ENCODE results near the gene SLC44A1.
A peak's percentile ranks its signal among the peaks of the same experiment; 100 is the strongest.

SLC44A1 gene

DNA sequence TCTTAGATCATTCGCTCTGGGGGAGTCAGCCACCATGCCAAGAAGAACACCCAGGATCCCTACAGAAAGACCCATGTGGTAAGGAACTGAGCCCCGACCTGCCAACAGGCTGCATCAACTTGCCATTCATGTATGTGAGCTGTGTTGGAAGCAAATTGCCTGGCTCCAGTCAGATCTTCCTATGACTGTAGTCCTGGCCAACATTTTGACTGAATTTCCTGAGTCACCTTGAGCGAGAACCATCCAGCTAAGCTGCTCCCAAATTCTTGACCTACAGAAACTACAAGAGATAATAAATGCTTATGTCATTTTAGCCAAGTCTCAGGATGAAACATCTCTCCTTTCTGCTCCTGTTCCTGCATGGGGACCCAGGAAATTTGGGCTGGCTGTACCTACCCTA lies 40.0 kb upstream of the SLC44A1 start:
- no peak overlapping the region for H3K23ac ChIP-seq (ENCODE audit: low read length)
- H3K4me3 ChIP-seq (ENCODE audit: low read depth, low read length): no peak overlapping the region
- H4K8ac ChIP-seq (ENCODE audit: low read depth, low read length): no peak overlapping the region
- no peak overlapping the region for H4K91ac ChIP-seq (ENCODE audit: low read depth, low read length)
- H3K18ac ChIP-seq (ENCODE audit: low read length): no peak overlapping the region
- H3K9ac ChIP-seq (ENCODE audit: low read length): no peak overlapping the region
- H3K27ac ChIP-seq (ENCODE audit: low read depth, low read length): no peak overlapping the region
- no peak overlapping the region for H2BK120ac ChIP-seq (ENCODE audit: insufficient read depth, low read length, poor library complexity)
- H3K27me3 ChIP-seq (ENCODE audit: insufficient read depth, low read length): no peaks in the 10 kb centered on the region
- H3K79me1 ChIP-seq (ENCODE audit: low read length): no peaks in the 10 kb centered on the region
- H2AK5ac ChIP-seq (ENCODE audit: low read length): no peak overlapping the region
- H2AFZ ChIP-seq (ENCODE audit: insufficient read depth, low read length, poor library complexity): no peak overlapping the region
- no peak overlapping the region for H2BK12ac ChIP-seq (ENCODE audit: low read length)
- H3K9me3 ChIP-seq (ENCODE audit: insufficient read depth, low read depth, low read length): no peaks in the 10 kb centered on the region
- H3K4ac ChIP-seq (ENCODE audit: low read depth, low read length): no peak overlapping the region
- H3K14ac ChIP-seq (ENCODE audit: low read length): no peak overlapping the region
- no peak overlapping the region for H3K4me2 ChIP-seq (ENCODE audit: low read length)
- H4K12ac ChIP-seq (ENCODE audit: low read depth, low read length): no peak overlapping the region
- H2BK5ac ChIP-seq (ENCODE audit: low read depth, low read length, poor library complexity): no peak overlapping the region
- no CpG with 5 or more reads among the region's 3 CpGs for WGBS (ENCODE audit: extremely low coverage, insufficient coverage, insufficient read length)
- no peaks in the 10 kb centered on the region for H3K4me1 ChIP-seq (ENCODE audit: control insufficient read depth in 1 of 2, insufficient read depth in 2 of 2, low read length in 2 of 2)
- no peaks in the 10 kb centered on the region for H3K36me3 ChIP-seq (ENCODE audit: control insufficient read depth in 1 of 2, insufficient read depth in 2 of 2, low read length in 2 of 2)
- DNase-seq: no peak
- H3K79me2 ChIP-seq (ENCODE audit: control insufficient read depth, insufficient read depth, low read length, poor library complexity): no peaks in the 10 kb centered on the region

DNA sequence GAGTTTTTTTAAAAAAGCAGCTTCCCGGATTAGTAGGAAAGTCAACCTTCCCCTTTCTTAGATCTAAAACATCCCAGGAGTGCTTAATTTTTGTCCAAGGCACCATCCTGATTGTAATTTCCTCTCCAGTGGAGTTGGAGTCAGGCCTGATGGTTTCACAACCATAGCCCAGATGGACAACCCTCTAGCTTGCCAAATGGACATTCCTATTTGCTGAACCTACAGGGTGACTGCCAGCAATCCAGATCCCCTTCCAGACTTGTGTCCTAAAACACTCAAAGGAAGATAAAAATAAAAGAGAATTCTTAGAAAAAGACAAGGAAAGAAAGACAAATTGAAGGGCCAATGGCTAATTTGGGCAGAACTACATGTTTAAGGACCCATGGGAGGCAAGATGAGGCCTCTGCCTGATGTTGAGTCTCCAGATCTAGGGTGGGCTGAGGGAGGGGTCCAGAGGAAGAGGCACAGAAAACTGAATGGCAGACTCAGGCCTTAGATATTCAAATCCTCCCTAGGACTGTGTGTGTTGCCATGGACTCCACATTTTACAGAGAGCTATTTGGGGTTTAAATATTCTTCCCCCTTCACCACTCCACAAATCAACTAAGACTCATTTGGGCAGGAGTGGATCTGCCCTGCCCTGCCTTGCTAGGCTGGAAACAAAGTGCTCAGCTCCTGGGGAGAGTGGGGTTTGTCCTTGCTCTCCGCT lies 38.5 kb upstream of the SLC44A1 start:
- H2AFZ ChIP-seq (ENCODE audit: insufficient read depth, low read length, poor library complexity): no peak overlapping the region
- H3K79me1 ChIP-seq (ENCODE audit: low read length): no peaks in the 10 kb centered on the region
- no peaks in the 10 kb centered on the region for H3K4me1 ChIP-seq (ENCODE audit: control insufficient read depth in 1 of 2, insufficient read depth in 2 of 2, low read length in 2 of 2)
- H4K91ac ChIP-seq (ENCODE audit: low read depth, low read length): no peak overlapping the region
- H4K12ac ChIP-seq (ENCODE audit: low read depth, low read length): no peak overlapping the region
- no peaks in the 10 kb centered on the region for H3K27me3 ChIP-seq (ENCODE audit: insufficient read depth, low read length)
- DNase-seq: peak in 1 of 2 donors; percentile 43
- H3K4me3 ChIP-seq (ENCODE audit: low read depth, low read length): no peak overlapping the region
- H2AK5ac ChIP-seq (ENCODE audit: low read length): no peak overlapping the region
- H3K9me3 ChIP-seq (ENCODE audit: insufficient read depth, low read depth, low read length): no peaks in the 10 kb centered on the region
- no CpG with 5 or more reads among the region's 2 CpGs for WGBS (ENCODE audit: extremely low coverage, insufficient coverage, insufficient read length)
- no peaks in the 10 kb centered on the region for H3K36me3 ChIP-seq (ENCODE audit: control insufficient read depth in 1 of 2, insufficient read depth in 2 of 2, low read length in 2 of 2)
- no peak overlapping the region for H2BK120ac ChIP-seq (ENCODE audit: insufficient read depth, low read length, poor library complexity)
- no peak overlapping the region for H3K27ac ChIP-seq (ENCODE audit: low read depth, low read length)
- no peak overlapping the region for H3K14ac ChIP-seq (ENCODE audit: low read length)
- H3K4ac ChIP-seq (ENCODE audit: low read depth, low read length): no peak overlapping the region
- H4K8ac ChIP-seq (ENCODE audit: low read depth, low read length): no peak overlapping the region
- no peak overlapping the region for H3K9ac ChIP-seq (ENCODE audit: low read length)
- no peak overlapping the region for H3K18ac ChIP-seq (ENCODE audit: low read length)
- H3K79me2 ChIP-seq (ENCODE audit: control insufficient read depth, insufficient read depth, low read length, poor library complexity): no peaks in the 10 kb centered on the region
- no peak overlapping the region for H3K23ac ChIP-seq (ENCODE audit: low read length)
- no peak overlapping the region for H2BK12ac ChIP-seq (ENCODE audit: low read length)
- H2BK5ac ChIP-seq (ENCODE audit: low read depth, low read length, poor library complexity): no peak overlapping the region
- no peak overlapping the region for H3K4me2 ChIP-seq (ENCODE audit: low read length)

DNA sequence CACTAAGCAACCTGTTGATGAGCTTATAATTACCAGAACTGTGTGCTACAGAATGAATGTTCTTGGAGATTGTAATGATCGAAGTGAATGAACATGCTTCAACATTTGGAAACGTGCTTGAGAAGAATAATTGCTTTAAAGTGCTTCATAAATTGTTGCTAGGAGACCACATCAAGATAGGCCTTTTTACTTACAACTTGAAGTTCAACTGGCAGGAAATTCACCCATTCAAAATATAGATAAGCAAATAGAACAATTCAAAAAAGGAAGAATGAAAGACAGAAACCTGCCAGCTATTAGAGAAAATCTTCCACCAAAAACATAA lies 38.0 kb upstream of the SLC44A1 start:
- WGBS (ENCODE audit: extremely low coverage, insufficient coverage, insufficient read length): no CpG with 5 or more reads among the region's 2 CpGs
- Histone ChIP-seq H4K12ac (ENCODE audit: low read depth, low read length) (no peak overlapping the region), H2BK12ac (ENCODE audit: low read length) (no peak overlapping the region), H3K79me2 (ENCODE audit: control insufficient read depth, insufficient read depth, low read length, poor library complexity) (no peaks in the 10 kb centered on the region), H2BK5ac (ENCODE audit: low read depth, low read length, poor library complexity) (no peak overlapping the region), H2BK120ac (ENCODE audit: insufficient read depth, low read length, poor library complexity) (no peak overlapping the region), H3K4me1 (ENCODE audit: control insufficient read depth in 1 of 2, insufficient read depth in 2 of 2, low read length in 2 of 2) (no peaks in the 10 kb centered on the region), H3K4ac (ENCODE audit: low read depth, low read length) (no peak overlapping the region), H3K18ac (ENCODE audit: low read length) (no peak overlapping the region), H3K4me3 (ENCODE audit: low read depth, low read length) (no peak overlapping the region), H3K9me3 (ENCODE audit: insufficient read depth, low read depth, low read length) (no peaks in the 10 kb centered on the region), H3K23ac (ENCODE audit: low read length) (no peak overlapping the region), H4K91ac (ENCODE audit: low read depth, low read length) (no peak overlapping the region), H3K36me3 (ENCODE audit: control insufficient read depth in 1 of 2, insufficient read depth in 2 of 2, low read length in 2 of 2) (no peaks in the 10 kb centered on the region), H3K27ac (ENCODE audit: low read depth, low read length) (no peak overlapping the region), H3K79me1 (ENCODE audit: low read length) (no peaks in the 10 kb centered on the region), H2AK5ac (ENCODE audit: low read length) (no peak overlapping the region), H3K9ac (ENCODE audit: low read length) (no peak overlapping the region), H3K4me2 (ENCODE audit: low read length) (no peak overlapping the region), H4K8ac (ENCODE audit: low read depth, low read length) (no peak overlapping the region), H3K27me3 (ENCODE audit: insufficient read depth, low read length) (no peaks in the 10 kb centered on the region), H3K14ac (ENCODE audit: low read length) (no peak overlapping the region), H2AFZ (ENCODE audit: insufficient read depth, low read length, poor library complexity) (no peak overlapping the region)
- no peak for DNase-seq

- no peak for DNase-seq
- no CpG with 5 or more reads among the region's 6 CpGs for WGBS (ENCODE audit: extremely low coverage, insufficient coverage, insufficient read length)
- no peak overlapping the region for H2AFZ ChIP-seq (ENCODE audit: insufficient read depth, low read length, poor library complexity)
- no peaks in the 10 kb centered on the region for H3K27me3 ChIP-seq (ENCODE audit: insufficient read depth, low read length)
- no peak overlapping the region for H3K23ac ChIP-seq (ENCODE audit: low read length)
- no peaks in the 10 kb centered on the region for H3K79me1 ChIP-seq (ENCODE audit: low read length)
- H3K9me3 ChIP-seq (ENCODE audit: insufficient read depth, low read depth, low read length): no peaks in the 10 kb centered on the region
- no peaks in the 10 kb centered on the region for H3K79me2 ChIP-seq (ENCODE audit: control insufficient read depth, insufficient read depth, low read length, poor library complexity)
- H2BK12ac ChIP-seq (ENCODE audit: low read length): no peak overlapping the region
- no peak overlapping the region for H3K14ac ChIP-seq (ENCODE audit: low read length)
- H3K4ac ChIP-seq (ENCODE audit: low read depth, low read length): no peak overlapping the region
- no peak overlapping the region for H4K12ac ChIP-seq (ENCODE audit: low read depth, low read length)
- H2BK5ac ChIP-seq (ENCODE audit: low read depth, low read length, poor library complexity): no peak overlapping the region
- H3K4me3 ChIP-seq (ENCODE audit: low read depth, low read length): no peak overlapping the region
- H3K18ac ChIP-seq (ENCODE audit: low read length): no peak overlapping the region
- no peak overlapping the region for H3K9ac ChIP-seq (ENCODE audit: low read length)
- H3K27ac ChIP-seq (ENCODE audit: low read depth, low read length): no peak overlapping the region
- H4K8ac ChIP-seq (ENCODE audit: low read depth, low read length): no peak overlapping the region
- no peaks in the 10 kb centered on the region for H3K4me1 ChIP-seq (ENCODE audit: control insufficient read depth in 1 of 2, insufficient read depth in 2 of 2, low read length in 2 of 2)
- no peak overlapping the region for H2BK120ac ChIP-seq (ENCODE audit: insufficient read depth, low read length, poor library complexity)
- H2AK5ac ChIP-seq (ENCODE audit: low read length): no peak overlapping the region
- H3K4me2 ChIP-seq (ENCODE audit: low read length): no peak overlapping the region
- H3K36me3 ChIP-seq (ENCODE audit: control insufficient read depth in 1 of 2, insufficient read depth in 2 of 2, low read length in 2 of 2): no peaks in the 10 kb centered on the region
- no peak overlapping the region for H4K91ac ChIP-seq (ENCODE audit: low read depth, low read length)
These were observed 37.4 kb upstream of the SLC44A1 start for GRCh38 chr9:105206821-105207699.
